ENCODE measurements around the gene TMPRSS13. TPM values are rescaled to one million over a fixed set of nuclear protein-coding genes. Genes with fewer than 3 reads are reported as not detected.

TMPRSS13 gene
- total and polyA plus RNA-seq, 2 experiments from 2014 or later = not detected

GRCh38 chr11:117933930-117934329, 4.7 kb upstream of the TMPRSS13 start:
- Histone ChIP-seq H2AFZ (no peak overlapping the region), H3K9ac (no peak overlapping the region), H3K9me3 (ENCODE audit: low read depth) (no peaks in the 10 kb centered on the region), H3K4me3 (no peak overlapping the region), H3F3A (ENCODE audit: insufficient read depth) (no peaks in the 10 kb centered on the region), H3K4me2 (ENCODE audit: unreplicated experiment) (no peak overlapping the region), H3K27ac (no peak overlapping the region), H3K4me1 (ENCODE audit: insufficient read depth) (no peaks in the 10 kb centered on the region), H3K9me2 (ENCODE audit: insufficient read depth) (no peaks in the 10 kb centered on the region), H3K79me2 (ENCODE audit: insufficient read depth) (no peaks in the 10 kb centered on the region), H3K36me3 (ENCODE audit: low read depth) (no peaks in the 10 kb centered on the region), H3K27me3 (replicated peaks; ENCODE audit: insufficient read depth) (peaks cover 27% of the 10 kb centered on the region), H4K20me1 (ENCODE audit: insufficient read depth) (no peaks in the 10 kb centered on the region)
- 62 to 75% methylated on average over 5 of the region's 5 CpGs for WGBS, 2 experiments (ENCODE audit: low coverage in 1 of 2, low lambda C conversion rate in 2 of 2, missing lambda C conversion rate in 2 of 2)
- in situ Hi-C loops (cut with MboI) = no loop called here
- TF ChIP-seq EZH2phosphoT487 (IDR thresholded peaks at IDR 0.05; ENCODE audit: insufficient read depth, low read depth) (no peak), EZH2 (IDR thresholded peaks at IDR 0.05; ENCODE audit: insufficient read depth, poor library complexity, severe bottlenecking) (no peak)
- DNase-seq = no peak

- Histone ChIP-seq H3K36me3 (ENCODE audit: low read depth) (no peaks in the 10 kb centered on the region), H3K27me3 (replicated peaks; ENCODE audit: insufficient read depth) (peaks cover 23% of the 10 kb centered on the region), H4K20me1 (ENCODE audit: insufficient read depth) (no peaks in the 10 kb centered on the region), H3K4me1 (ENCODE audit: insufficient read depth) (no peaks in the 10 kb centered on the region), H3K4me3 (no peak overlapping the region), H3K9me2 (ENCODE audit: insufficient read depth) (no peaks in the 10 kb centered on the region), H3K79me2 (ENCODE audit: insufficient read depth) (no peaks in the 10 kb centered on the region), H3K9me3 (ENCODE audit: low read depth) (no peaks in the 10 kb centered on the region), H3F3A (ENCODE audit: insufficient read depth) (no peaks in the 10 kb centered on the region), H3K27ac (no peak overlapping the region), H3K9ac (no peak overlapping the region), H2AFZ (no peak overlapping the region), H3K4me2 (ENCODE audit: unreplicated experiment) (no peak overlapping the region)
- 79 to 81% methylated on average over 4 of the region's 4 CpGs for WGBS, 2 experiments (ENCODE audit: low coverage in 1 of 2, low lambda C conversion rate in 2 of 2, missing lambda C conversion rate in 2 of 2)
- no peak for DNase-seq
- TF ChIP-seq EZH2 (IDR thresholded peaks at IDR 0.05; ENCODE audit: insufficient read depth, poor library complexity, severe bottlenecking) = no peak
- no peak for TF ChIP-seq EZH2phosphoT487 (IDR thresholded peaks at IDR 0.05; ENCODE audit: insufficient read depth, low read depth)
- in situ Hi-C loops (cut with MboI) = no loop called here
Measured at GRCh38 chr11:117933475-117933874, 4.3 kb upstream of the TMPRSS13 start.

- H3K27ac ChIP-seq = no peak overlapping the region
- no peaks in the 10 kb centered on the region for H3K36me3 ChIP-seq (ENCODE audit: low read depth)
- H4K20me1 ChIP-seq (ENCODE audit: insufficient read depth) = no peaks in the 10 kb centered on the region
- 34 to 45% methylated on average over 3 of the region's 3 CpGs for WGBS, 2 experiments (ENCODE audit: low coverage in 1 of 2, low lambda C conversion rate in 2 of 2, missing lambda C conversion rate in 2 of 2)
- no peaks in the 10 kb centered on the region for H3K9me3 ChIP-seq (ENCODE audit: low read depth)
- no peaks in the 10 kb centered on the region for H3K4me1 ChIP-seq (ENCODE audit: insufficient read depth)
- peaks cover 23% of the 10 kb centered on the region for H3K27me3 ChIP-seq (replicated peaks; ENCODE audit: insufficient read depth)
- H2AFZ ChIP-seq = no peak overlapping the region
- H3F3A ChIP-seq (ENCODE audit: insufficient read depth) = no peaks in the 10 kb centered on the region
- H3K79me2 ChIP-seq (ENCODE audit: insufficient read depth) = no peaks in the 10 kb centered on the region
- no peaks in the 10 kb centered on the region for H3K9me2 ChIP-seq (ENCODE audit: insufficient read depth)
- no peak for TF ChIP-seq EZH2 (IDR thresholded peaks at IDR 0.05; ENCODE audit: insufficient read depth, poor library complexity, severe bottlenecking)
- TF ChIP-seq EZH2phosphoT487 (IDR thresholded peaks at IDR 0.05; ENCODE audit: insufficient read depth, low read depth) = no peak
- no peak overlapping the region for H3K4me2 ChIP-seq (ENCODE audit: unreplicated experiment)
- H3K4me3 ChIP-seq = no peak overlapping the region
- H3K9ac ChIP-seq = no peak overlapping the region
- in situ Hi-C loops (cut with MboI) = no loop called here
- no peak for DNase-seq
Measured at GRCh38 chr11:117932947-117933346, 3.7 kb upstream of the TMPRSS13 start.

DNA sequence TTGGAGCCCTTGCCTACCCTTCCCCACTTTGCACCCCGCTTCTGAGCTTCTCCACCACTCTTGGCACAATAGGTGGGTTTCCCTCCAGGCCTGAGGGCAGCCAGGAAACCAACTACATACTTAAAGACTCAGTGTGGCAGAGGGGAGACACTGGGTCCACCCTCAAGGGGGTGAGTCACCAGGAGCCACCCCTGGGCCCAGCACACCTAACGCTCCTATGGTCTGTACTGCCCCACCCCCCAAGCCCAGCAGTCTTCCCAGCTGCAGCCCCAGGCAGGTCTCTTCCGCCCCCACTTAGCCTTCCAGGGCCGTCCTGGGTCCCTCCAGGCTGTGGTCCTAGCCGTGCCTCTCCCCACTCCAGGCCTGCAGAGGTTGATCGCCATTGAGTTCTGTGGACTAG, 3.2 kb upstream of the TMPRSS13 start:
- Histone ChIP-seq H2AFZ (no peak overlapping the region), H3K4me2 (ENCODE audit: unreplicated experiment) (no peak overlapping the region), H3K36me3 (ENCODE audit: low read depth) (no peaks in the 10 kb centered on the region), H3K27ac (no peak overlapping the region), H3K9ac (no peak overlapping the region), H3F3A (ENCODE audit: insufficient read depth) (no peaks in the 10 kb centered on the region), H3K79me2 (ENCODE audit: insufficient read depth) (no peaks in the 10 kb centered on the region), H3K27me3 (replicated peaks; ENCODE audit: insufficient read depth) (peaks cover 21% of the 10 kb centered on the region), H3K9me2 (ENCODE audit: insufficient read depth) (no peaks in the 10 kb centered on the region), H4K20me1 (ENCODE audit: insufficient read depth) (no peaks in the 10 kb centered on the region), H3K9me3 (ENCODE audit: low read depth) (no peaks in the 10 kb centered on the region), H3K4me3 (no peak overlapping the region), H3K4me1 (ENCODE audit: insufficient read depth) (no peaks in the 10 kb centered on the region)
- no peak for TF ChIP-seq EZH2phosphoT487 (IDR thresholded peaks at IDR 0.05; ENCODE audit: insufficient read depth, low read depth)
- no peak for TF ChIP-seq EZH2 (IDR thresholded peaks at IDR 0.05; ENCODE audit: insufficient read depth, poor library complexity, severe bottlenecking)
- 65 to 76% methylated on average over 5 to 6 of the region's 6 CpGs for WGBS, 2 experiments (ENCODE audit: low coverage in 1 of 2, low lambda C conversion rate in 2 of 2, missing lambda C conversion rate in 2 of 2)
- in situ Hi-C loops (cut with MboI) = no loop called here
- no peak for DNase-seq

- H3F3A ChIP-seq (ENCODE audit: insufficient read depth) = no peaks in the 10 kb centered on the region
- no peaks in the 10 kb centered on the region for H3K9me3 ChIP-seq (ENCODE audit: low read depth)
- no peaks in the 10 kb centered on the region for H3K79me2 ChIP-seq (ENCODE audit: insufficient read depth)
- H2AFZ ChIP-seq = no peak overlapping the region
- no peak overlapping the region for H3K27ac ChIP-seq
- H3K4me1 ChIP-seq (ENCODE audit: insufficient read depth) = no peaks in the 10 kb centered on the region
- no peaks in the 10 kb centered on the region for H3K36me3 ChIP-seq (ENCODE audit: low read depth)
- TF ChIP-seq EZH2phosphoT487 (IDR thresholded peaks at IDR 0.05; ENCODE audit: insufficient read depth, low read depth) (no peak), EZH2 (IDR thresholded peaks at IDR 0.05; ENCODE audit: insufficient read depth, poor library complexity, severe bottlenecking) (no peak)
- H4K20me1 ChIP-seq (ENCODE audit: insufficient read depth) = no peaks in the 10 kb centered on the region
- no peak overlapping the region for H3K9ac ChIP-seq
- no peak for DNase-seq
- H3K4me2 ChIP-seq (ENCODE audit: unreplicated experiment) = no peak overlapping the region
- in situ Hi-C loops (cut with MboI) = no loop called here
- H3K27me3 ChIP-seq (replicated peaks; ENCODE audit: insufficient read depth) = peaks cover 21% of the 10 kb centered on the region
- 20 to 36% methylated on average over 2 of the region's 2 CpGs for WGBS, 2 experiments (ENCODE audit: low coverage in 1 of 2, low lambda C conversion rate in 2 of 2, missing lambda C conversion rate in 2 of 2)
- H3K9me2 ChIP-seq (ENCODE audit: insufficient read depth) = no peaks in the 10 kb centered on the region
- H3K4me3 ChIP-seq = no peak overlapping the region
Measured at GRCh38 chr11:117931971-117932370, 2.8 kb upstream of the TMPRSS13 start.
